T follicular helper cell (primary cell): ENCODE results near the gene THUMPD3.

Source experiments
- DNase-seq: peaks from one replicate; pipeline ENCODE4 v3.0.0-alpha.2; 2020; ENCODE audit warnings: low read depth

THUMPD3 gene

GRCh38 chr3:9361691-9362388 lies 1.0 kb upstream of the THUMPD3 start:
- no peak for DNase-seq

GRCh38 chr3:9369508-9369907 lies 6.7 kb downstream of the THUMPD3 start:
- DNase-seq, result no peak

GRCh38 chr3:9373465-9373864 lies 10.6 kb downstream of the THUMPD3 start:
- no peak for DNase-seq

- no peak for DNase-seq
Observed at GRCh38 chr3:9377981-9378380, 15.1 kb downstream of the THUMPD3 start.

GRCh38 chr3:9379327-9379726 lies 16.5 kb downstream of the THUMPD3 start:
- no peak for DNase-seq

- no peak for DNase-seq
Observed at GRCh38 chr3:9380014-9380413, 17.2 kb downstream of the THUMPD3 start.

- no peak for DNase-seq
Observed at GRCh38 chr3:9384141-9384828, 21.4 kb downstream of the THUMPD3 start.

- DNase-seq, result no peak
Observed at GRCh38 chr3:9385187-9386077, 22.6 kb downstream of the THUMPD3 start.

GRCh38 chr3:9386078-9386459 lies 23.2 kb downstream of the THUMPD3 start:
- no peak for DNase-seq

GRCh38 chr3:9386501-9387321 lies 23.9 kb downstream of the THUMPD3 start:
- no peak for DNase-seq

GRCh38 chr3:9387322-9387655 lies 24.4 kb downstream of the THUMPD3 start:
- DNase-seq, result no peak

- no peak for DNase-seq
Observed at GRCh38 chr3:9388142-9388541, 25.3 kb downstream of the THUMPD3 start.

- no peak for DNase-seq
Observed at GRCh38 chr3:9388562-9389272, 25.9 kb downstream of the THUMPD3 start.

GRCh38 chr3:9390265-9390888 lies 27.5 kb downstream of the THUMPD3 start:
- no peak for DNase-seq

GRCh38 chr3:9392041-9392440 lies 29.2 kb downstream of the THUMPD3 start:
- no peak for DNase-seq

- DNase-seq, result no peak
Observed at GRCh38 chr3:9395570-9396300, 32.9 kb downstream of the THUMPD3 start.

GRCh38 chr3:9396301-9396631 lies 33.4 kb downstream of the THUMPD3 start:
- DNase-seq, result peak; percentile 76

GRCh38 chr3:9396632-9397331 lies 33.9 kb downstream of the THUMPD3 start:
- DNase-seq, result peak; percentile 98

- peak; percentile 99 for DNase-seq
Observed at GRCh38 chr3:9397332-9397905, 34.6 kb downstream of the THUMPD3 start, which contains the start of gene SETD5. Gene SETD5 (plus strand): TSS chr3:9397615. CDS start chr3:9428939, 31,324 bp downstream.
